ENCODE measurements around the gene ST8SIA2. TPM values are rescaled to one million over a fixed set of nuclear protein-coding genes. Genes with fewer than 3 reads are reported as not detected.

ST8SIA2 gene
- total and polyA plus RNA-seq, 8 donors: 1.1 TPM; not detected in 7

DNA sequence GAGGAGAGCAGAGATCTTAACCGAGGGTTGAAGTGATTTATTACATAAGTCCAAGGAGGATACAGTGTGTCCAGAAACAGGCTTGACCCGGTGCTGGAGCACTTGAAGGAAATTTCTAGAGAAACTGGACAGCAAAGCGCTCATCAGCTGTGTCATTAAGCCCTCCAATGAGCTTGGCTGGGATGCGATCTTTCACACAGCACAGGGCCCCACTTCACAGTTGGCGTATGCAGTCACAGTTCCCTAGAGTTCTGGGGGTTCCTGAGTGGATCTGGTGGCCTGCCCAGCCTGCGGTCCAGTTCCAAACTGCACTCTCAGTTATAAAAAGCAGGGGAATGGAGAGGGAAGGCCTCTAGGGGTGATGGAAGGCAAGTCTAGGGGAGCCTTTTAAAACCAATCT, 13.6 kb downstream of the ST8SIA2 start:
- intact Hi-C loops (cut with DNase I; ENCODE audit: low total_unique reads): no loop called here
- H3K27me3 ChIP-seq: peaks cover 0 to 21% (median 0%) of the 10 kb centered on the region in 3 donors
- no peak overlapping the region for H3K27ac ChIP-seq
- no peaks in the 10 kb centered on the region for H3K36me3 ChIP-seq
- H3K9me3 ChIP-seq: no peaks in the 10 kb centered on the region
- H3K4me3 ChIP-seq: no peak overlapping the region
- 80 to 86% (median 82%) methylated on average over 6 of the region's 6 CpGs for WGBS, 5 donors
- TF ChIP-seq EP300 (IDR thresholded peaks at IDR 0.05) (no peak), POLR2A (IDR thresholded peaks at IDR 0.05) (no peak), POLR2AphosphoS5 (IDR thresholded peaks at IDR 0.05) (no peak)
- TF ChIP-seq, protein P1, sequence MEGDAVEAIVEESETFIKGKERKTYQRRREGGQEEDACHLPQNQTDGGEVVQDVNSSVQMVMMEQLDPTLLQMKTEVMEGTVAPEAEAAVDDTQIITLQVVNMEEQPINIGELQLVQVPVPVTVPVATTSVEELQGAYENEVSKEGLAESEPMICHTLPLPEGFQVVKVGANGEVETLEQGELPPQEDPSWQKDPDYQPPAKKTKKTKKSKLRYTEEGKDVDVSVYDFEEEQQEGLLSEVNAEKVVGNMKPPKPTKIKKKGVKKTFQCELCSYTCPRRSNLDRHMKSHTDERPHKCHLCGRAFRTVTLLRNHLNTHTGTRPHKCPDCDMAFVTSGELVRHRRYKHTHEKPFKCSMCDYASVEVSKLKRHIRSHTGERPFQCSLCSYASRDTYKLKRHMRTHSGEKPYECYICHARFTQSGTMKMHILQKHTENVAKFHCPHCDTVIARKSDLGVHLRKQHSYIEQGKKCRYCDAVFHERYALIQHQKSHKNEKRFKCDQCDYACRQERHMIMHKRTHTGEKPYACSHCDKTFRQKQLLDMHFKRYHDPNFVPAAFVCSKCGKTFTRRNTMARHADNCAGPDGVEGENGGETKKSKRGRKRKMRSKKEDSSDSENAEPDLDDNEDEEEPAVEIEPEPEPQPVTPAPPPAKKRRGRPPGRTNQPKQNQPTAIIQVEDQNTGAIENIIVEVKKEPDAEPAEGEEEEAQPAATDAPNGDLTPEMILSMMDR (IDR thresholded peaks at IDR 0.05): no peak
- no peaks in the 10 kb centered on the region for H3K4me1 ChIP-seq
- peak in 1 of 2 donors; percentile 56 for DNase-seq

DNA sequence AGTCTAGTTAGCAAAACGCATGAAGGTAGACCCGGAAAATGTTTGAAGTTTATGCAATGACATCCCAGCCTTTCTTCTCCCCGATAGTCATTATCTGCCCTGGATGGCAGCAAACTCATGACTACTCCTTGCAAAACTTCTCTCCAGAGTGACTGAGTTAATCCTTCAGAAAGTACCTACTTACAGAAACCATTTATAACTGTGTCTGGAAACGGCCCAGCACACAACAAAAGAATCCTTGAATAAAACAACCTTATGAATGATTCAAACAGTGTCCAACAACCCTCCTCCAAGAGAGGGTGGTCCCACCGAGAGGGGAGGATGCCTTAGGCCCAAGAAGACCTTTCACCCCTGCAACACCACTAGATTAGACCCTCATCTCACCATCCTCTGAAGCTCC, 14.2 kb downstream of the ST8SIA2 start:
- 51 to 67% (median 58%) methylated on average over 5 of the region's 5 CpGs for WGBS, 5 donors
- H3K36me3 ChIP-seq: no peaks in the 10 kb centered on the region
- intact Hi-C loops (cut with DNase I; ENCODE audit: low total_unique reads): no loop called here

DNA sequence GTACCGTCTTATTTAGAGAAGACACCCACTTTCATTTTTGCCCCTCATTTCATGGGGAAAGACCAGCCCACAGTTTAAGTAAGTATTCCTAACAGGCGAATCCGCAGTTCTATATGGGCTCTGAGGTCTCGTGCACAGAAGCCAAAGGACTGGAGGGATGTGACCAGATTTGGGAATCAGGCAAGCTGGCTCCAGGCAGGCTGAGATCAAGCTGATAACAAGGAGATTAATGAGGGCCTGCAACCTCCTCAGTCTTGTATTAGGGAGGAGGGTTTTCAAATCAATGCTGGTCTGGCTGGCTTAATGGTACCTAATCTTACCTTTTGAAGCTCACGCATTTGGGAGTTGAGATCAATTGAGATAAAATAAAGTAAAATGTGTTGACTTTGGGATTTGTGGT, 15.3 kb downstream of the ST8SIA2 start:
- Histone ChIP-seq H3K27ac (no peak overlapping the region), H3K9me3 (no peaks in the 10 kb centered on the region), H3K27me3 (peaks cover 0 to 23% (median 0%) of the 10 kb centered on the region in 3 donors), H3K36me3 (no peaks in the 10 kb centered on the region), H3K4me3 (no peak overlapping the region), H3K4me1 (no peaks in the 10 kb centered on the region)
- WGBS, 5 donors: 83 to 95% (median 90%) methylated on average over 5 of the region's 5 CpGs
- no peak for TF ChIP-seq POLR2AphosphoS5 (IDR thresholded peaks at IDR 0.05)
- no peak for TF ChIP-seq EP300 (IDR thresholded peaks at IDR 0.05)
- no peak for TF ChIP-seq POLR2A (IDR thresholded peaks at IDR 0.05)
- TF ChIP-seq, protein P1 (IDR thresholded peaks at IDR 0.05): no peak
- intact Hi-C loops (cut with DNase I; ENCODE audit: low total_unique reads): no loop called here
- no peak for DNase-seq

More for the DNA sequence above, 14.2 kb downstream of the ST8SIA2 start:
- Histone ChIP-seq H3K4me1 (no peaks in the 10 kb centered on the region), H3K27ac (no peak overlapping the region), H3K27me3 (peaks cover 0 to 20% (median 0%) of the 10 kb centered on the region in 3 donors), H3K4me3 (no peak overlapping the region), H3K9me3 (no peaks in the 10 kb centered on the region)
- no peak for DNase-seq
- TF ChIP-seq EP300 (IDR thresholded peaks at IDR 0.05) (no peak), POLR2AphosphoS5 (IDR thresholded peaks at IDR 0.05) (no peak), POLR2A (IDR thresholded peaks at IDR 0.05) (no peak)
- TF ChIP-seq, protein P1 (IDR thresholded peaks at IDR 0.05): no peak

DNA sequence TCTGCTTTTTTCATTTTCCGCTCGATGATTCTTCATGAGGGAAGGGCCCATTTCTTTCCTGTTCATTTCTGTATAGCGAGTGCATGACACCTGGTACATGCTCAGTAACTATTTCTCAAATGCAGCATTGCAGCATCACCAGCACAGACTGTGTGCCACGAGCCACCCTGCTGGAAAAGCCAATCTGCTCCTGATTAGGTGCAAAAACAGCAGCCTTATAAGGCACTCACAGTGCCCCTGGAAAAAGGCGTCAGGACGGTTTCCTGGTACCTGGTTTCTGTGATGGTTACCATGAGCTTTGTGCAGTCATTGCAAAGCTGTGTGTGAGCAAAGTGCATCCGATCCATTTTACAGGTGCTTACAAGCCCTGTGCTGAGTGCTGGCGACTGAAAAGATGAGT, 15.8 kb downstream of the ST8SIA2 start:
- Histone ChIP-seq H3K9me3 (no peaks in the 10 kb centered on the region), H3K4me3 (no peak overlapping the region), H3K27ac (no peak overlapping the region), H3K27me3 (peaks cover 0 to 28% (median 0%) of the 10 kb centered on the region in 3 donors), H3K36me3 (no peaks in the 10 kb centered on the region), H3K4me1 (no peaks in the 10 kb centered on the region)
- intact Hi-C loops (cut with DNase I; ENCODE audit: low total_unique reads): no loop called here
- WGBS, 5 donors: 76 to 82% (median 81%) methylated on average over 8 of the region's 8 CpGs
- DNase-seq: no peak
- TF ChIP-seq, protein P1 (IDR thresholded peaks at IDR 0.05): no peak
- TF ChIP-seq POLR2A (IDR thresholded peaks at IDR 0.05): no peak
- TF ChIP-seq EP300 (IDR thresholded peaks at IDR 0.05): no peak
- TF ChIP-seq POLR2AphosphoS5 (IDR thresholded peaks at IDR 0.05): no peak
